ENCODE measurements around the gene RUSF1. TPM values are rescaled to one million over a fixed set of nuclear protein-coding genes. Genes with fewer than 3 reads are reported as not detected.

The RUSF1 gene
- total and polyA plus RNA-seq, 9 of the 15 experiments (the other 6 are each of a cell fraction or from before 2014, with no cell fraction given), result 0.80 to 52.8 (median 27.6) TPM

DNA sequence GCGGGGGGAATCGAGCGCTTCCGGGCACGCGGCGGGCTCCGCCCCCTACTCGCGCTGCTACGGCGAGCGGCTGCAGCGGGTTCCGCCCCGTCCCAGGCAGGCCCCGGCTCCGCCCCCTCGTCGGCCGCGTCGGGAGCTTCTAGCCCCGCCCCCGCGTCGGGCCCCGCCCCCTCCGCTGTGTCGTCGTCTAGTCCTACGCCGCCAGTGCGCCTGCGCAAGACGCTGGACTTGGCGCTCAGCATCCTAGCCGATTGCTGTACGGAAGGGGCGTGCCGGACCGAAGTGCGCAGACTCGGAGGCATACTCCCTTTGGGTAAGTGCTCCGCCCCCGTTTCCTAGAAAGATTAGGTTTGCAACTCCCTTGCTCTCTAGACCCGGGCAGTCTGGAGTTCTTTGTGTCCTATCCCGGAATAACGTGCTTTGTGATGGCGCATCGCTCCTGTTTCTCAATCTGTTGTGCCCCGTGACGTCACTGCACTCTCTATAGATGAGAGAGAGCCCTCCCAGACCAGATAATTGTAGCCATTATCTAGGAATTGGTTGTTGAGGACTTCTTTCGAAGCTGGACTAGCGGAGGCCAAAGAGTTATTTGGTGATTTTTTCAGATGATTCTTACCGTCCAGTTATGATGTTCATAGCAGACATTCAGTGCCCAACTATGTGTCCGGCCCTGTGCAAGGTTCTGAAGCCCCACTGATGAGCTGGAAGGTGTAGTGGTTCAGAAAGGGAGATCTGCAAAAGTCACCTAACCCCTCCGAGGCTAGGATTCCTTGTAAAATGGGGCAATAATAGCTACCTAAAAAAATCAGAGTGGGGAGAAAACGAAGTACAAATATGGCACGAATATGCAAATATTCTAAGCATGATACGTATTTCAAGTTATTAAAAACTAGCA lies 48.3 kb downstream of the RUSF1 start (continued):
- no peak for TF ChIP-seq HOMEZ (CRISPR knock-in tag; IDR thresholded peaks at IDR 0.05)
- no peak for TF ChIP-seq MAFG (tag; conservative IDR thresholded peaks at IDR 0.05)
- no peak for TF ChIP-seq HIVEP1 (CRISPR knock-in tag; IDR thresholded peaks at IDR 0.05)
- no peak for TF ChIP-seq TEAD2 (tag; IDR thresholded peaks at IDR 0.05)
- 0 out of 2 replicates have a peak, but pooled peaks have one; percentile 16 for TF ChIP-seq POLR2AphosphoS2 (IDR thresholded peaks at IDR 0.05; ENCODE audit: low read length)
- TF ChIP-seq ZNF24 (IDR thresholded peaks at IDR 0.05), result no peak
- TF ChIP-seq, protein P1, sequence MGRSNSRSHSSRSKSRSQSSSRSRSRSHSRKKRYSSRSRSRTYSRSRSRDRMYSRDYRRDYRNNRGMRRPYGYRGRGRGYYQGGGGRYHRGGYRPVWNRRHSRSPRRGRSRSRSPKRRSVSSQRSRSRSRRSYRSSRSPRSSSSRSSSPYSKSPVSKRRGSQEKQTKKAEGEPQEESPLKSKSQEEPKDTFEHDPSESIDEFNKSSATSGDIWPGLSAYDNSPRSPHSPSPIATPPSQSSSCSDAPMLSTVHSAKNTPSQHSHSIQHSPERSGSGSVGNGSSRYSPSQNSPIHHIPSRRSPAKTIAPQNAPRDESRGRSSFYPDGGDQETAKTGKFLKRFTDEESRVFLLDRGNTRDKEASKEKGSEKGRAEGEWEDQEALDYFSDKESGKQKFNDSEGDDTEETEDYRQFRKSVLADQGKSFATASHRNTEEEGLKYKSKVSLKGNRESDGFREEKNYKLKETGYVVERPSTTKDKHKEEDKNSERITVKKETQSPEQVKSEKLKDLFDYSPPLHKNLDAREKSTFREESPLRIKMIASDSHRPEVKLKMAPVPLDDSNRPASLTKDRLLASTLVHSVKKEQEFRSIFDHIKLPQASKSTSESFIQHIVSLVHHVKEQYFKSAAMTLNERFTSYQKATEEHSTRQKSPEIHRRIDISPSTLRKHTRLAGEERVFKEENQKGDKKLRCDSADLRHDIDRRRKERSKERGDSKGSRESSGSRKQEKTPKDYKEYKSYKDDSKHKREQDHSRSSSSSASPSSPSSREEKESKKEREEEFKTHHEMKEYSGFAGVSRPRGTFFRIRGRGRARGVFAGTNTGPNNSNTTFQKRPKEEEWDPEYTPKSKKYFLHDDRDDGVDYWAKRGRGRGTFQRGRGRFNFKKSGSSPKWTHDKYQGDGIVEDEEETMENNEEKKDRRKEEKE (IDR thresholded peaks at IDR 0.05; ENCODE audit: borderline replicate concordance in 1 of 2, control insufficient read depth in 1 of 2, low read depth in 2 of 2, low read length in 1 of 2), result no peak
- TF ChIP-seq, protein P2, sequence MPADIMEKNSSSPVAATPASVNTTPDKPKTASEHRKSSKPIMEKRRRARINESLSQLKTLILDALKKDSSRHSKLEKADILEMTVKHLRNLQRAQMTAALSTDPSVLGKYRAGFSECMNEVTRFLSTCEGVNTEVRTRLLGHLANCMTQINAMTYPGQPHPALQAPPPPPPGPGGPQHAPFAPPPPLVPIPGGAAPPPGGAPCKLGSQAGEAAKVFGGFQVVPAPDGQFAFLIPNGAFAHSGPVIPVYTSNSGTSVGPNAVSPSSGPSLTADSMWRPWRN (IDR thresholded peaks at IDR 0.05; ENCODE audit: low read depth), result no peak
- no peak for TF ChIP-seq TBL1XR1 (IDR thresholded peaks at IDR 0.05; ENCODE audit: low read length in 2 of 2)
- no peak for TF ChIP-seq GATA2 (CRISPR knock-in tag; IDR thresholded peaks at IDR 0.05)
- TF ChIP-seq PKNOX1 (IDR thresholded peaks at IDR 0.05), result no peak
- TF ChIP-seq ZNF184 (CRISPR knock-in tag; IDR thresholded peaks at IDR 0.05), result no peak
- TF ChIP-seq NR1H2 (CRISPR knock-in tag; IDR thresholded peaks at IDR 0.05), result 0 out of 2 replicates have a peak, but pooled peaks have one; percentile 40
- TF ChIP-seq BCL6 (CRISPR knock-in tag; IDR thresholded peaks at IDR 0.05), result peak; percentile 66; the same call in 1 of the 2 replicates
- TF ChIP-seq ARNT (IDR thresholded peaks at IDR 0.05), result no peak; a peak in 1 of 4 replicates
- TF ChIP-seq ZNF232 (CRISPR knock-in tag; IDR thresholded peaks at IDR 0.05), result no peak
- TF ChIP-seq CEBPZ (IDR thresholded peaks at IDR 0.05; ENCODE audit: borderline replicate concordance, low read depth, low read length), result no peak
- no peak for TF ChIP-seq ZNF408 (CRISPR knock-in tag; IDR thresholded peaks at IDR 0.05; ENCODE audit: low read depth)

All from K562 (cell line).